Neural cell (in vitro differentiated cells): ENCODE measurements around the gene CNOT4. TPM values are rescaled to one million over a fixed set of nuclear protein-coding genes. Genes with fewer than 3 reads are reported as not detected.

ENCODE experiments used
- H2AFZ ChIP-seq: fragments of 200-600, 300-800 bp; sonication (generic), shearing (Covaris generic); 2 replicates; pipeline ENCODE4 v1.6.0; 2014; ENCODE audit warnings: low read depth, mild to moderate bottlenecking, antibody characterized with exemption, low read length, moderate library complexity
- H3F3A ChIP-seq: fragments of 200-600 bp; shearing (Covaris generic); 2 replicates; pipeline ENCODE4 v1.6.1; 2016; ENCODE audit warnings: mild to moderate bottlenecking, moderate library complexity, mixed read lengths, antibody characterized with exemption, low read length; ENCODE audit not compliant: insufficient read depth, poor library complexity, severe bottlenecking
- H3K27ac ChIP-seq: fragments of 200-600, 300-800 bp; sonication (generic), shearing (Covaris generic); 2 replicates; pipeline ENCODE4 v1.5.1; 2014; ENCODE audit warnings: mild to moderate bottlenecking, low read length, moderate library complexity
- H3K27me3 ChIP-seq: fragments of 300-800, 200-600 bp; sonication (generic), shearing (Covaris generic); 2 replicates; pipeline ENCODE4 v1.6.0; 2014; ENCODE audit warnings: mild to moderate bottlenecking, low read depth, low read length, moderate library complexity; ENCODE audit not compliant: insufficient read depth
- H3K36me3 ChIP-seq: fragments of 300-800, 200-600 bp; sonication (generic), shearing (Covaris generic); 2 replicates; pipeline ENCODE4 v1.5.1; 2014; ENCODE audit warnings: mild to moderate bottlenecking, antibody characterized with exemption, low read length, moderate library complexity; ENCODE audit not compliant: insufficient read depth
- H3K4me2 ChIP-seq: fragments of 300-800, 200-600 bp; sonication (generic), shearing (Covaris generic); 2 replicates; pipeline ENCODE4 v1.6.0; 2014; ENCODE audit warnings: mild to moderate bottlenecking, low read length
- H3K4me3 ChIP-seq: fragments of 300-800, 200-600 bp; sonication (generic), shearing (Covaris generic); 2 replicates; pipeline ENCODE4 v1.5.1; 2014; ENCODE audit warnings: mild to moderate bottlenecking, low read length, moderate library complexity
- H3K79me2 ChIP-seq: fragments of 200-600 bp; shearing (Covaris generic); replicated peaks from 2 replicates; pipeline ENCODE4 v1.6.0; 2014; ENCODE audit warnings: mild to moderate bottlenecking, low read length, moderate library complexity; ENCODE audit not compliant: insufficient read depth
- H3K9ac ChIP-seq: fragments of 300-800, 200-600 bp; sonication (generic), shearing (Covaris generic); 2 replicates; pipeline ENCODE4 v1.6.1; 2016; ENCODE audit warnings: mild to moderate bottlenecking, low read length, mixed read lengths
- H3K9me2 ChIP-seq: fragments of 200-600 bp; shearing (Covaris generic); 2 replicates; pipeline ENCODE4 v1.6.1; 2016; ENCODE audit warnings: mild to moderate bottlenecking, low read length, mixed read lengths; ENCODE audit not compliant: insufficient read depth
- H3K9me3 ChIP-seq: fragments of 200-600, 300-800 bp; sonication (generic), shearing (Covaris generic); 2 replicates; pipeline ENCODE4 v1.6.1; 2016; ENCODE audit warnings: mild to moderate bottlenecking, mixed run types, low read length, moderate library complexity, mixed read lengths
- H4K20me1 ChIP-seq: fragments of 200-600 bp; shearing (Covaris generic); 2 replicates; pipeline ENCODE4 v1.6.1; 2016; ENCODE audit warnings: mild to moderate bottlenecking, mixed run types; ENCODE audit not compliant: insufficient read depth
- EP300 ChIP-seq: fragments of 450-650 bp; conservative IDR thresholded peaks from 2 replicates; pipeline ENCODE4 v1.6.1; 2014; ENCODE audit warnings: antibody characterized with exemption, mild to moderate bottlenecking, moderate library complexity; ENCODE audit not compliant: poor library complexity, severe bottlenecking
- EZH2 ChIP-seq: fragments of 200-600, 300-800 bp; shearing (Covaris generic), sonication (generic); IDR thresholded peaks from 2 replicates; pipeline ENCODE4 v1.6.1; 2014; ENCODE audit warnings: antibody characterized with exemption, low read length, borderline replicate concordance, mild to moderate bottlenecking; ENCODE audit not compliant: insufficient read depth, poor library complexity, severe bottlenecking
- MXI1 ChIP-seq: fragments of 450-650 bp; conservative IDR thresholded peaks from 2 replicates; pipeline ENCODE4 v1.6.1; 2014; ENCODE audit warnings: antibody characterized with exemption, mild to moderate bottlenecking; ENCODE audit not compliant: poor library complexity, severe bottlenecking
- POLR2AphosphoS5 ChIP-seq: IDR thresholded peaks from 2 replicates; pipeline ENCODE4 v1.6.1; 2012
- RAD21 ChIP-seq: fragments of 450-650 bp; conservative IDR thresholded peaks from 2 replicates; pipeline ENCODE4 v1.6.1; 2014; ENCODE audit warnings: antibody characterized with exemption, mild to moderate bottlenecking, moderate library complexity
- SMC3 ChIP-seq: fragments of 450-650 bp; conservative IDR thresholded peaks from 2 replicates; pipeline ENCODE4 v1.6.1; 2014; ENCODE audit warnings: antibody characterized with exemption, mild to moderate bottlenecking, moderate library complexity; ENCODE audit not compliant: poor library complexity
- TAF1 ChIP-seq: IDR thresholded peaks from 2 replicates; pipeline ENCODE4 v1.6.1; 2012; ENCODE audit warnings: low read depth
- polyA plus RNA-seq: library from polyadenylated mRNA; depleted of rRNA; stranded (reverse); fragments of >200 nt; gene quantifications from 2 replicates; pipeline ENCODE4 v1.2.3, GENCODE V29; 2014
- TF ChIP-seq, protein P1 (sequence below): IDR thresholded peaks from 2 replicates; pipeline ENCODE4 v1.6.1; 2012; ENCODE audit warnings: borderline replicate concordance
- TF ChIP-seq, protein P2 (sequence below): fragments of 450-650 bp; IDR thresholded peaks from 2 replicates; pipeline ENCODE4 v1.5.1; 2014; ENCODE audit warnings: antibody characterized with exemption, mild to moderate bottlenecking, moderate library complexity; ENCODE audit not compliant: poor library complexity, severe bottlenecking

The CNOT4 gene
- polyA plus RNA-seq, 1 donor from 2014 or later = 6.4 TPM

DNA sequence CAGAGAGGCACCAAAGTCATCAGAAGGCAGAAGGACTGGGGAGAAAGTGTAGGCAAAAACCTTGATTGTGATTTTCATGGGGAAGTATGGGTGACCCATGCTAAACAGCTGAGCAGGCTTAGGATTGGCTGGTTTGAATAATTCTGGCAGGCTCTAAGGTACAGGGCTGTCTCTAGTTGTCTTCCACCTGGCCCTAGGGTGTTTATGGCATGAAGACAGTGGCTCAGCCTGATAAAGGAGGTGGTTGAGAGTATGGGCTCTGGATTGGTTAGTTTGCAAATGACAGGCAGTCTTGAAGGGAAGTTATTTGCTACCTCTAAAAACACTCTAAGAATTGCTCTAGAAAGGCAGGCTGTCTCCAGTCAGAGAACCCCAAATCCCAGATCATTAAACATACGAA lies 176.0 kb downstream of the CNOT4 start:
- Histone ChIP-seq H3K9ac (no peak overlapping the region), H3K27ac (no peak overlapping the region), H3K9me3 (no peaks in the 10 kb centered on the region), H3K79me2 (no peaks in the 10 kb centered on the region), H3K4me2 (no peak overlapping the region), H3K27me3 (no peaks in the 10 kb centered on the region), H4K20me1 (no peaks in the 10 kb centered on the region), H3K9me2 (no peaks in the 10 kb centered on the region), H2AFZ (no peak overlapping the region), H3K36me3 (no peaks in the 10 kb centered on the region), H3F3A (no peaks in the 10 kb centered on the region), H3K4me3 (no peak overlapping the region)
- TF ChIP-seq SMC3 = no peak
- TF ChIP-seq, protein P1, sequence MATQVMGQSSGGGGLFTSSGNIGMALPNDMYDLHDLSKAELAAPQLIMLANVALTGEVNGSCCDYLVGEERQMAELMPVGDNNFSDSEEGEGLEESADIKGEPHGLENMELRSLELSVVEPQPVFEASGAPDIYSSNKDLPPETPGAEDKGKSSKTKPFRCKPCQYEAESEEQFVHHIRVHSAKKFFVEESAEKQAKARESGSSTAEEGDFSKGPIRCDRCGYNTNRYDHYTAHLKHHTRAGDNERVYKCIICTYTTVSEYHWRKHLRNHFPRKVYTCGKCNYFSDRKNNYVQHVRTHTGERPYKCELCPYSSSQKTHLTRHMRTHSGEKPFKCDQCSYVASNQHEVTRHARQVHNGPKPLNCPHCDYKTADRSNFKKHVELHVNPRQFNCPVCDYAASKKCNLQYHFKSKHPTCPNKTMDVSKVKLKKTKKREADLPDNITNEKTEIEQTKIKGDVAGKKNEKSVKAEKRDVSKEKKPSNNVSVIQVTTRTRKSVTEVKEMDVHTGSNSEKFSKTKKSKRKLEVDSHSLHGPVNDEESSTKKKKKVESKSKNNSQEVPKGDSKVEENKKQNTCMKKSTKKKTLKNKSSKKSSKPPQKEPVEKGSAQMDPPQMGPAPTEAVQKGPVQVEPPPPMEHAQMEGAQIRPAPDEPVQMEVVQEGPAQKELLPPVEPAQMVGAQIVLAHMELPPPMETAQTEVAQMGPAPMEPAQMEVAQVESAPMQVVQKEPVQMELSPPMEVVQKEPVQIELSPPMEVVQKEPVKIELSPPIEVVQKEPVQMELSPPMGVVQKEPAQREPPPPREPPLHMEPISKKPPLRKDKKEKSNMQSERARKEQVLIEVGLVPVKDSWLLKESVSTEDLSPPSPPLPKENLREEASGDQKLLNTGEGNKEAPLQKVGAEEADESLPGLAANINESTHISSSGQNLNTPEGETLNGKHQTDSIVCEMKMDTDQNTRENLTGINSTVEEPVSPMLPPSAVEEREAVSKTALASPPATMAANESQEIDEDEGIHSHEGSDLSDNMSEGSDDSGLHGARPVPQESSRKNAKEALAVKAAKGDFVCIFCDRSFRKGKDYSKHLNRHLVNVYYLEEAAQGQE = no peak
- TF ChIP-seq RAD21 = no peak
- no peak for TF ChIP-seq POLR2AphosphoS5
- no peak for TF ChIP-seq MXI1
- no peak for TF ChIP-seq TAF1
- no peak for TF ChIP-seq EP300
- TF ChIP-seq EZH2 = no peak
- TF ChIP-seq, protein P2, sequence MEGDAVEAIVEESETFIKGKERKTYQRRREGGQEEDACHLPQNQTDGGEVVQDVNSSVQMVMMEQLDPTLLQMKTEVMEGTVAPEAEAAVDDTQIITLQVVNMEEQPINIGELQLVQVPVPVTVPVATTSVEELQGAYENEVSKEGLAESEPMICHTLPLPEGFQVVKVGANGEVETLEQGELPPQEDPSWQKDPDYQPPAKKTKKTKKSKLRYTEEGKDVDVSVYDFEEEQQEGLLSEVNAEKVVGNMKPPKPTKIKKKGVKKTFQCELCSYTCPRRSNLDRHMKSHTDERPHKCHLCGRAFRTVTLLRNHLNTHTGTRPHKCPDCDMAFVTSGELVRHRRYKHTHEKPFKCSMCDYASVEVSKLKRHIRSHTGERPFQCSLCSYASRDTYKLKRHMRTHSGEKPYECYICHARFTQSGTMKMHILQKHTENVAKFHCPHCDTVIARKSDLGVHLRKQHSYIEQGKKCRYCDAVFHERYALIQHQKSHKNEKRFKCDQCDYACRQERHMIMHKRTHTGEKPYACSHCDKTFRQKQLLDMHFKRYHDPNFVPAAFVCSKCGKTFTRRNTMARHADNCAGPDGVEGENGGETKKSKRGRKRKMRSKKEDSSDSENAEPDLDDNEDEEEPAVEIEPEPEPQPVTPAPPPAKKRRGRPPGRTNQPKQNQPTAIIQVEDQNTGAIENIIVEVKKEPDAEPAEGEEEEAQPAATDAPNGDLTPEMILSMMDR = no peak

DNA sequence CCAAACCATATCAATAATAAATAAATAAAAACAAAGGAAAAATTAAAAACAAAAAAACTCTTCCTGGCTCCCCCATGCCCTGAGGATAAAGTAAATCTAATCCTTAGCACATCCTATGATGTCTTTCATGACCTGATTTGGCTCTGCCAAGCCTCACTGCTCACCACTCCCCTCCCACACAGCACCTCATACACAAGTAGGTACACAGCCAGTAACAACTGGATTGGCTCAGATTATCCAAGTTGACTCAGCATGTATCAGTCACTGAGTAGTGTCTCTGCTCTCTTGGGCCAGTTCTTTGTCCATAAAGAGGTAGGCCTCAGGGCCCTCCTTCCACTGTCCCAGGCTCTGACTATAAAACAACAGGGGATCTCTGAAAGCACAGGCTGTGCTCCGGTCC lies 176.7 kb downstream of the CNOT4 start:
- no peaks in the 10 kb centered on the region for H4K20me1 ChIP-seq
- H3K9me3 ChIP-seq = no peaks in the 10 kb centered on the region
- no peak overlapping the region for H3K9ac ChIP-seq
- no peaks in the 10 kb centered on the region for H3K79me2 ChIP-seq
- TF ChIP-seq TAF1 (no peak), RAD21 (no peak), EP300 (no peak), EZH2 (no peak), SMC3 (no peak), POLR2AphosphoS5 (no peak), MXI1 (no peak)
- TF ChIP-seq, protein P1 = no peak
- TF ChIP-seq, protein P2 = no peak
- H3K36me3 ChIP-seq = no peaks in the 10 kb centered on the region
- no peak overlapping the region for H2AFZ ChIP-seq
- H3K4me2 ChIP-seq = no peak overlapping the region
- H3F3A ChIP-seq = no peaks in the 10 kb centered on the region
- H3K4me3 ChIP-seq = no peak overlapping the region
- no peak overlapping the region for H3K27ac ChIP-seq
- H3K9me2 ChIP-seq = no peaks in the 10 kb centered on the region
- no peaks in the 10 kb centered on the region for H3K27me3 ChIP-seq
